Suprapubic skin (tissue), 4 donors: ENCODE data around the gene RRBP1. TPM values are rescaled to one million over a fixed set of nuclear protein-coding genes. Genes with fewer than 3 reads are reported as not detected.

Experiments used
- DNase-seq, 2 donors: peaks; one replicate each; pipeline ENCODE4 v3.0.0-alpha.2; 2019; ENCODE audit warnings: low spot score in 2 of 2
- H3K27ac ChIP-seq: fragments of 200-600 bp; sonication (generic); one replicate; pipeline ENCODE4 v1.5.1; 2019
- H3K27me3 ChIP-seq: fragments of 200-600 bp; sonication (generic); one replicate; pipeline ENCODE4 v1.5.1; 2019
- H3K36me3 ChIP-seq: fragments of 200-600 bp; sonication (generic); one replicate; pipeline ENCODE4 v1.5.1; 2019
- H3K4me1 ChIP-seq: fragments of 200-600 bp; sonication (generic); one replicate; pipeline ENCODE4 v1.5.1; 2019
- H3K4me3 ChIP-seq: fragments of 200-600 bp; sonication (generic); one replicate; pipeline ENCODE4 v1.5.1; 2019; ENCODE audit warnings: mild to moderate bottlenecking
- H3K9me3 ChIP-seq: fragments of 200-600 bp; sonication (generic); one replicate; pipeline ENCODE4 v1.5.1; 2019
- EP300 ChIP-seq: sonication (generic); formaldehyde crosslinking; IDR thresholded peaks from one replicate; pipeline ENCODE4 v1.6.1; 2017; ENCODE audit warnings: antibody characterized with exemption
- POLR2A ChIP-seq, 2 donors: fragments of 450-650 bp; IDR thresholded peaks; one replicate each; pipeline ENCODE4 v1.6.1; 2017; ENCODE audit warnings: antibody characterized with exemption in 2 of 2, mild to moderate bottlenecking in 2 of 2, moderate library complexity in 2 of 2
- POLR2AphosphoS5 ChIP-seq, 3 donors: sonication (generic); formaldehyde crosslinking; IDR thresholded peaks; one replicate each; pipeline ENCODE4 v1.6.1; 2017; ENCODE audit warnings: antibody characterized with exemption in 3 of 3
- WGBS: methylation state at CpG from one replicate; pipeline ENCODE4 v1.1.5; 2018; 5-methylcytosine and 5-hydroxymethylcytosine counted together
- total RNA-seq, 4 donors: library from RNA; depleted of rRNA; stranded (reverse); fragments of >200 nt; gene quantifications; one replicate each; pipeline ENCODE4 v1.1.0, GENCODE V29; 2016
- TF ChIP-seq, protein P1 (sequence below), 2 donors: fragments of 200-600 bp in 1 of 2; fragments of 450-650 bp in 1 of 2; sonication (generic) in 1 of 2; IDR thresholded peaks; one replicate each; pipeline ENCODE4 v1.5.1; 2016 to 2019; ENCODE audit warnings: antibody characterized with exemption in 2 of 2, mild to moderate bottlenecking in 1 of 2, moderate library complexity in 1 of 2

The RRBP1 gene
- total RNA-seq, 4 donors from 2014 or later = 37.5 to 52.3 (median 41.3) TPM

DNA sequence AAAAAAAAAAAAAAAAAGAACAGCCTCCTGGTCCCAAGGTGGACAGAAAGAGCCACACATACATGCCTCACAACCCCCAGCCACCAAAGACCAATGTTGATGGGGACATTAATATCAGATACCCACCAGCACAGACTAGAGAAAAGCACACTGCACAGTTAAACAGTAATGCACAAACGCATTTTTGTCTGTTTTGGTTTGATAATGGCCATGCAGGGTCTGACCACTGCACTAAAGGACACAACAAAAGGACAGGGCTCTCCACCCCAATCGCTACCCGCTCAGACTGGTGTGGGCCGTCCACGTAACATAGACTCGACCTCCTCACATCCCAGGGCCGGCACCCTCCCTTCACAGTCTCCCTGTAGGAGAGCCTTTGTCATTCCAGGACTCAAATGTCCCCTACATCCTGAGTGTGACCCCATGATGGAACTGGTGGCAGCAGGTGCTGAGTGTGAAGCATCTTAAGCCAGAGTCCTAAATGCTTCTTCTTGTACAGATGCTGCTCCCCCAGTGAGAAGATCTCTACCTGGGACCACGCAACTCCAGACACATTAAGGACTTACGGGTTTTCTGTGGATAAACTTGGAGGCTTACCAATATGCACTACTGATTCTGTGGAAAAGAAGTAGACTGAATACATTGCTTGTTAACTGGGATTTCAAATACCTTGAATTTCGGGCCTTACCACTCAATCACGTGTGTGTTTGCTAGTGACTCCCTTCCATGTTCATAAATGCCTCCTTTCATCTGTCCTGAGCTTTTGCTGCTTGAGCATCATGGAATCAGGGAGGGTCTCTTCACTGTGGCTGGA, 28.0 kb downstream of the RRBP1 start:
- Histone ChIP-seq H3K27ac (no peak overlapping the region), H3K27me3 (no peaks in the 10 kb centered on the region), H3K4me1 (peaks cover 36% of the 10 kb centered on the region), H3K9me3 (no peaks in the 10 kb centered on the region), H3K36me3 (peaks cover 20% of the 10 kb centered on the region), H3K4me3 (no peak overlapping the region)
- TF ChIP-seq, protein P1, sequence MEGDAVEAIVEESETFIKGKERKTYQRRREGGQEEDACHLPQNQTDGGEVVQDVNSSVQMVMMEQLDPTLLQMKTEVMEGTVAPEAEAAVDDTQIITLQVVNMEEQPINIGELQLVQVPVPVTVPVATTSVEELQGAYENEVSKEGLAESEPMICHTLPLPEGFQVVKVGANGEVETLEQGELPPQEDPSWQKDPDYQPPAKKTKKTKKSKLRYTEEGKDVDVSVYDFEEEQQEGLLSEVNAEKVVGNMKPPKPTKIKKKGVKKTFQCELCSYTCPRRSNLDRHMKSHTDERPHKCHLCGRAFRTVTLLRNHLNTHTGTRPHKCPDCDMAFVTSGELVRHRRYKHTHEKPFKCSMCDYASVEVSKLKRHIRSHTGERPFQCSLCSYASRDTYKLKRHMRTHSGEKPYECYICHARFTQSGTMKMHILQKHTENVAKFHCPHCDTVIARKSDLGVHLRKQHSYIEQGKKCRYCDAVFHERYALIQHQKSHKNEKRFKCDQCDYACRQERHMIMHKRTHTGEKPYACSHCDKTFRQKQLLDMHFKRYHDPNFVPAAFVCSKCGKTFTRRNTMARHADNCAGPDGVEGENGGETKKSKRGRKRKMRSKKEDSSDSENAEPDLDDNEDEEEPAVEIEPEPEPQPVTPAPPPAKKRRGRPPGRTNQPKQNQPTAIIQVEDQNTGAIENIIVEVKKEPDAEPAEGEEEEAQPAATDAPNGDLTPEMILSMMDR (IDR thresholded peaks at IDR 0.05) = no peak
- TF ChIP-seq POLR2AphosphoS5 (IDR thresholded peaks at IDR 0.05) (no peak), POLR2A (IDR thresholded peaks at IDR 0.05) (no peak), EP300 (no peak)
- 93% methylated on average over 11 of the region's 11 CpGs for WGBS
- DNase-seq = peak in 1 of 2 donors; percentile 53

DNA sequence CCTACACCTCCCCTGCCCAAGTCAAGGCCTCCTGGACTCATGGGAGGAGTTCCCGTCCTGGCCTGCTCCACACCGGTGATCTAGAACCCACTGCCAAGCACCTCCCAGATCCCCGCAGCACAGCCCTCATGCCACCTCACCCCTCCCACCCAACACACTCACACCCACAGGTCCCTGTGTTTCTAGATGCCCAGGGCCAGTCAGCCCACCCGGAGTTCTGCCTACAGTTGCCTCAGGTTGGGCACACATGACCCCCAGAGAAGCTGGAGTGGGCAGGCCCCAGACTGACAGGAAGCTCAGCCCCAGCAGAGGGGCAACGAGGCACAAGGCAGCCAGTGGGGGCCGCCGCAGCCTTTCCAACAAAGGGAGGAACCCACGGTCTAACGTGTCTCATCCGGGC, 29.6 kb downstream of the RRBP1 start:
- DNase-seq = peak in 1 of 2 donors; percentile 60
- H3K27ac ChIP-seq = no peak overlapping the region
- H3K4me1 ChIP-seq = peaks cover 53% of the 10 kb centered on the region
- no peaks in the 10 kb centered on the region for H3K27me3 ChIP-seq
- H3K36me3 ChIP-seq = peaks cover 8% of the 10 kb centered on the region
- no peak for TF ChIP-seq EP300
- TF ChIP-seq POLR2AphosphoS5 (IDR thresholded peaks at IDR 0.05) = no peak
- TF ChIP-seq, protein P1 (IDR thresholded peaks at IDR 0.05) = no peak
- TF ChIP-seq POLR2A (IDR thresholded peaks at IDR 0.05) = no peak
- no peak overlapping the region for H3K4me3 ChIP-seq
- whole genome bisulfite sequencing = 75% methylated on average over 7 of the region's 10 CpGs
- H3K9me3 ChIP-seq = no peaks in the 10 kb centered on the region

DNA sequence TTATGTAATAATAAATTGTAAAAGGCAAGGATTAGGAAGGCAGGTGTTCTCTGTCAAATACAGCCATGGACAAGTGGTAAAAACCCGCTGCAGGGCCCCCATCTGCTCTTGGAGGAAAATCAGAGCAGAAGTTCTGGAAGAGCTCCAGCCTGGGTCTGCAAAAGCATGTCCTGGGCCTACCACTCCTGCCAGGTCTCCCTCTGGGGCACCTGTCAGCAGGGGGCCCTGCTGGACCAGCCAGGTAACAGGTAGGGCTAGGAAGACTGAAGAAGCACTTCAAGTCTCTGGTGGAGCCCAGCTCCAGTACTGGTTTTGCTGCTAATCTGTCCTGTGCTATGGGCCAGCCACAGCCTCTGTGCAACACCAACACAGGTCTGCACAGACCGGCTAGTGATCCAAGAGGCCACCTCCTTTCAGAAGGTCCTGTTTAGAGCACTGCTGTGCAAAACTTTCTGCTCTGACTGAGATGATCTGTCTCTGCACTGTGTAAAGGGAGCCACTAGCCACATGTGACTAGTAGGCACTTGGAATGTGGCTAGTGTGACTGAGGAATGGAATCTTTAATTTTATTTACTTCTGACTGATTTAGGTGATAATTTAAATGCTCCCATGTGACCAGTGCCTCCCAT, 30.2 kb downstream of the RRBP1 start:
- peaks cover 58% of the 10 kb centered on the region for H3K4me1 ChIP-seq
- TF ChIP-seq POLR2AphosphoS5 (IDR thresholded peaks at IDR 0.05) (no peak), POLR2A (IDR thresholded peaks at IDR 0.05) (no peak), EP300 (no peak)
- TF ChIP-seq, protein P1 (IDR thresholded peaks at IDR 0.05) = no peak
- H3K9me3 ChIP-seq = no peaks in the 10 kb centered on the region
- H3K36me3 ChIP-seq = peaks cover 5% of the 10 kb centered on the region
- no peaks in the 10 kb centered on the region for H3K27me3 ChIP-seq
- no peak overlapping the region for H3K27ac ChIP-seq
- H3K4me3 ChIP-seq = no peak overlapping the region
- peak in 1 of 2 donors; percentile 44 for DNase-seq
- WGBS = 89% methylated on average over 2 of the region's 2 CpGs

DNA sequence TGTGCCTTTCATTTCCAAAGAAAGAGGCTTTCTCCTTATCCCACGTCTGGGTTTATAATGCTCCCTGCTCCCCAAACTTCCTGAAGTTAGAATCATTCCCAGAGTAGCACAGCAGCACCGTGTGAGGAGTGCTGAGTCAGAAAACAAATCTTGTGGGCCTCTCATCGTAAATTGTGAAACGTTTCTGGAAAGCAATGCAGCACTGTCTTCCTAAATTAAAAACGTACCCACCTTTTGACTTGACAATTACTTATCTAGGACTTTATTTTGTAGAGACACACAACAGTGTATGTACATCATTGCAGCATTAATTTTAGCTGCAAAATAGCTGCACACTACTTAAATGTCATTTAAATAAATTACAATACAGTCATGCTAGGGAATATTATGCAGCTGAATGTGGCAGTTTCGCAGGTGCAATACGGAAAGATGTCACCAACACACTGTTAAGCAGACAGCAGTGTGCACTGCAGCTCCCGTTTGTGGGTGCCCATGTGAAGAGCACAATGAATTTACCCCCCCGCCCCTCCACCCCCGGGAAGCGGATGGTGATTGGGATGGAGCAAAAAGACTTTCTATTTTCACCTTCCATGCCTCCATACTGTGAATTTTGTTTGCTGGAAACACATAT, 30.8 kb downstream of the RRBP1 start:
- Histone ChIP-seq H3K4me1 (peaks cover 63% of the 10 kb centered on the region), H3K27ac (no peak overlapping the region)
- WGBS = 51% methylated on average over 11 of the region's 11 CpGs

More for the DNA sequence above, 30.8 kb downstream of the RRBP1 start:
- Histone ChIP-seq H3K36me3 (peaks cover 3% of the 10 kb centered on the region), H3K27me3 (no peaks in the 10 kb centered on the region), H3K9me3 (no peaks in the 10 kb centered on the region), H3K4me3 (no peak overlapping the region)
- TF ChIP-seq POLR2AphosphoS5 (IDR thresholded peaks at IDR 0.05) (no peak), POLR2A (IDR thresholded peaks at IDR 0.05) (no peak), EP300 (no peak)
- TF ChIP-seq, protein P1 (IDR thresholded peaks at IDR 0.05) = no peak
- no peak for DNase-seq
